HEK293 (cell line): Measurements from ENCODE around the gene HEATR3.

Experiments used
- CTCF ChIA-PET: fragments of 350-600 bp; formaldehyde crosslinking; extraction: SDS; loops from one replicate; lab custom pipeline; 2021; ENCODE audit warnings: antibody characterized with exemption; lab: Yijun Ruan, JAX
- POLR2A ChIA-PET: fragments of 300-600 bp; formaldehyde crosslinking; extraction: SDS; loops from one replicate; lab custom pipeline; 2020; ENCODE audit warnings: antibody characterized with exemption, inconsistent platforms; lab: Yijun Ruan, JAX
- H3K27ac ChIP-seq: fragments of 200-500 bp; sonication (Bioruptor generic); 2 replicates; pipeline ENCODE4 v1.5.1; 2014; ENCODE audit warnings: low read depth, low read length, control low read depth, inconsistent platforms; ENCODE audit errors: extremely low read depth
- H3K36me3 ChIP-seq, 2 experiments: fragments of 200-500 bp in 1 of 2; sonication (Bioruptor generic) in 1 of 2; 1 replicate in 1 of 2; 2 replicates in 1 of 2; pipeline ENCODE4 v1.5.1; 2014 to 2017; ENCODE audit warnings: inconsistent platforms in 2 of 2, low read length in 2 of 2; ENCODE audit not compliant: control insufficient read depth in 2 of 2, insufficient read depth in 1 of 2
- H3K4me1 ChIP-seq: fragments of 200-500 bp; sonication (Bioruptor generic); 2 replicates; pipeline ENCODE4 v1.5.1; 2014; ENCODE audit warnings: mild to moderate bottlenecking, low read length, inconsistent platforms; ENCODE audit not compliant: control insufficient read depth, insufficient read depth
- H3K4me3 ChIP-seq: 2 replicates; pipeline ENCODE4 v1.5.1; 2011; ENCODE audit warnings: low read depth, mild to moderate bottlenecking, control low read depth, low read length, moderate library complexity
- H3K9me3 ChIP-seq: fragments of 200-500 bp; sonication (Bioruptor generic); 2 replicates; pipeline ENCODE4 v1.5.1; 2014; ENCODE audit warnings: low read depth, low read length, inconsistent platforms; ENCODE audit not compliant: control insufficient read depth, insufficient read depth
- GLIS1 ChIP-seq: fragments of 450-650 bp; formaldehyde crosslinking; IDR thresholded peaks from 2 replicates; pipeline ENCODE4 v1.5.1; 2016; ENCODE audit warnings: missing biosample characterization, missing genetic modification characterization
- KLF8 ChIP-seq: fragments of 450-650 bp; formaldehyde crosslinking; IDR thresholded peaks from 2 replicates; pipeline ENCODE4 v1.5.1; 2016; ENCODE audit warnings: missing biosample characterization, missing genetic modification characterization
- RBAK ChIP-seq: fragments of 450-650 bp; formaldehyde crosslinking; IDR thresholded peaks from 2 replicates; pipeline ENCODE4 v1.5.1; 2016; ENCODE audit warnings: missing biosample characterization, missing genetic modification characterization
- SP2 ChIP-seq: fragments of 450-650 bp; formaldehyde crosslinking; IDR thresholded peaks from 2 replicates; pipeline ENCODE4 v1.5.1; 2016; ENCODE audit warnings: missing biosample characterization, missing genetic modification characterization
- ZNF114 ChIP-seq: fragments of 450-650 bp; formaldehyde crosslinking; IDR thresholded peaks from 2 replicates; pipeline ENCODE4 v1.5.0; 2017; ENCODE audit warnings: missing biosample characterization, missing genetic modification characterization
- ZNF174 ChIP-seq: fragments of 450-650 bp; formaldehyde crosslinking; IDR thresholded peaks from 2 replicates; pipeline ENCODE4 v1.5.0; 2017; ENCODE audit warnings: missing biosample characterization, mild to moderate bottlenecking, missing genetic modification characterization
- ZNF23 ChIP-seq: fragments of 450-650 bp; formaldehyde crosslinking; IDR thresholded peaks from 2 replicates; pipeline ENCODE4 v1.5.1; 2016; ENCODE audit warnings: missing biosample characterization, missing genetic modification characterization, borderline replicate concordance
- ZNF239 ChIP-seq: fragments of 450-650 bp; formaldehyde crosslinking; IDR thresholded peaks from 2 replicates; pipeline ENCODE4 v1.5.1; 2016; ENCODE audit warnings: missing biosample characterization, missing genetic modification characterization
- ZNF341 ChIP-seq: fragments of 450-650 bp; formaldehyde crosslinking; IDR thresholded peaks from 2 replicates; pipeline ENCODE4; 2016; ENCODE audit warnings: low read depth, missing biosample characterization, missing genetic modification characterization
- ZNF394 ChIP-seq: fragments of 450-650 bp; formaldehyde crosslinking; IDR thresholded peaks from 2 replicates; pipeline ENCODE4 v1.5.1; 2016; ENCODE audit warnings: missing biosample characterization, missing genetic modification characterization, mild to moderate bottlenecking, moderate library complexity, borderline replicate concordance
- ZNF560 ChIP-seq: fragments of 450-650 bp; formaldehyde crosslinking; IDR thresholded peaks from 2 replicates; pipeline ENCODE4 v1.5.1; 2017; ENCODE audit warnings: missing biosample characterization, missing genetic modification characterization, borderline replicate concordance
- TF ChIP-seq, protein P1 (sequence below): fragments of 450-650 bp; IDR thresholded peaks from 2 replicates; pipeline ENCODE4 v1.5.1; 2018; ENCODE audit warnings: missing biosample characterization, missing genetic modification characterization
- TF ChIP-seq, protein P2 (sequence below): fragments of 450-650 bp; formaldehyde crosslinking; IDR thresholded peaks from 2 replicates; pipeline ENCODE4 v1.5.1; 2016; ENCODE audit warnings: missing biosample characterization, missing genetic modification characterization
- TF ChIP-seq, protein P3 (sequence below): IDR thresholded peaks from 2 replicates; pipeline ENCODE4 v1.6.1; 2011; ENCODE audit warnings: mild to moderate bottlenecking, low read depth, low read length, borderline replicate concordance
- TF ChIP-seq, protein P4 (sequence below): fragments of 450-650 bp; formaldehyde crosslinking; IDR thresholded peaks from 2 replicates; pipeline ENCODE4 v1.5.1; 2017; ENCODE audit warnings: missing biosample characterization, missing genetic modification characterization
- TF ChIP-seq, protein P5 (sequence below): fragments of 450-650 bp; formaldehyde crosslinking; IDR thresholded peaks from 2 replicates; pipeline ENCODE4 v1.5.1; 2016; ENCODE audit warnings: missing biosample characterization, missing genetic modification characterization

The HEATR3 gene

DNA sequence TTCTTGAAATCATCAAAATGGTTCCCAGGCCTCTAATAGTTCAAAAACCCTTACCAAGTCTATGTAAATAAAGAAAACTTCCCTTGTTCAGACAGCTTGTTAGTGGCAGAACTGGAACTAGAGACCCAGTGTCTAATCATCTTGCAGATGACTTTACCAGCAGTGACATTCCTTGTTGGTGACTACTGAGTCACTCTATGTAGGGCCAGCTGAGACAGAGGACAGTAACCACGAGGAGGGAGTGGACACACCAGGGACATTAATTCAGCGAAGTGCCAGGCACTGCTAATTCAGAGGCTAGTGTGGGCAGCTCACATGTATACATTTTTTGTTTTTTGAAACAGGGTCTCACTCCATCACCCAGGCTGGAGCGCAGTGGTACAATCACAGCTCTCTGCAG lies 6.1 kb upstream of the HEATR3 start:
- Histone ChIP-seq H3K36me3 (no peaks in the 10 kb centered on the region), H3K4me3 (no peak overlapping the region), H3K9me3 (no peaks in the 10 kb centered on the region), H3K27ac (no peak overlapping the region), H3K4me1 (no peaks in the 10 kb centered on the region)
- ChIA-PET POLR2A (interaction anchor here (0.6 to 1.3 kb wide), 2 partner anchors 35 to 89 kb away, joined by 3 read pairs; partner anchors contain the start of gene CNEP1R1), CTCF (interaction anchor here (0.7 to 2.8 kb wide), 2 partner anchors 35 to 650 kb away, joined by 4 to 10 read pairs; partner anchors contain the start of gene CNEP1R1)
- TF ChIP-seq, protein P1, sequence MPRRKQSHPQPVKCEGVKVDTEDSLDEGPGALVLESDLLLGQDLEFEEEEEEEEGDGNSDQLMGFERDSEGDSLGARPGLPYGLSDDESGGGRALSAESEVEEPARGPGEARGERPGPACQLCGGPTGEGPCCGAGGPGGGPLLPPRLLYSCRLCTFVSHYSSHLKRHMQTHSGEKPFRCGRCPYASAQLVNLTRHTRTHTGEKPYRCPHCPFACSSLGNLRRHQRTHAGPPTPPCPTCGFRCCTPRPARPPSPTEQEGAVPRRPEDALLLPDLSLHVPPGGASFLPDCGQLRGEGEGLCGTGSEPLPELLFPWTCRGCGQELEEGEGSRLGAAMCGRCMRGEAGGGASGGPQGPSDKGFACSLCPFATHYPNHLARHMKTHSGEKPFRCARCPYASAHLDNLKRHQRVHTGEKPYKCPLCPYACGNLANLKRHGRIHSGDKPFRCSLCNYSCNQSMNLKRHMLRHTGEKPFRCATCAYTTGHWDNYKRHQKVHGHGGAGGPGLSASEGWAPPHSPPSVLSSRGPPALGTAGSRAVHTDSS (tag by site-specific recombination), result no peak
- TF ChIP-seq ZNF341 (no peak), SP2 (tag by site-specific recombination) (no peak), ZNF174 (tag by site-specific recombination) (no peak), KLF8 (no peak)
- TF ChIP-seq, protein P2, sequence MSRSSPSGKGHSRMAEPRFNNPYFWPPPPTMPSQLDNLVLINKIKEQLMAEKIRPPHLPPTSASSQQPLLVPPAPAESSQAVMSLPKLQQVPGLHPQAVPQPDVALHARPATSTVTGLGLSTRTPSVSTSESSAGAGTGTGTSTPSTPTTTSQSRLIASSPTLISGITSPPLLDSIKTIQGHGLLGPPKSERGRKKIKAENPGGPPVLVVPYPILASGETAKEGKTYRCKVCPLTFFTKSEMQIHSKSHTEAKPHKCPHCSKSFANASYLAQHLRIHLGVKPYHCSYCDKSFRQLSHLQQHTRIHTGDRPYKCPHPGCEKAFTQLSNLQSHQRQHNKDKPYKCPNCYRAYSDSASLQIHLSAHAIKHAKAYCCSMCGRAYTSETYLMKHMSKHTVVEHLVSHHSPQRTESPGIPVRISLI (tag by site-specific recombination), result no peak

DNA sequence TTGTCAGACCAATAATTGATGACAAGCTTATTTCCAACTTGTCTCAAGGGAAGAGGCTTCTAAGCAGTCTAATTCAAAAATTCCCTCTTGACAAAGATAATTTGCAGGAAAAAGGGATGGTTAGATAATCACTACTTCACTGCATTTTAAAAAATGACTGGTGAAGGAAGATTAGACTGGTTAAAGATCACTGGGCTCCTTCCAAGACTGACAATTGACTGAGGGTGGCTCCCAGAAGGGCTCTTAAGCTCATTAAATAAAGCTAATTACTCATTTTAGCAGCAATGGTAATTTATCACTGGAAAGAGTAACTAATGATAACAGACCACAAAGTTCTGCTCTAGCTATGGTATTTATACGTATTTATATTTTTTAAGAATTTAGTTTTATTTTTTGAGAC lies 4.4 kb upstream of the HEATR3 start:
- H3K4me3 ChIP-seq, result no peak overlapping the region
- H3K27ac ChIP-seq, result no peak overlapping the region
- no peaks in the 10 kb centered on the region for H3K4me1 ChIP-seq
- CTCF ChIA-PET, result interaction anchor here (0.6 to 2.8 kb wide), 4 partner anchors 36 to 449 kb away, joined by 3 to 10 read pairs (median 5); partner anchors contain the start of gene CNEP1R1
- no peaks in the 10 kb centered on the region for H3K9me3 ChIP-seq
- POLR2A ChIA-PET, result no interaction called here
- no peak for TF ChIP-seq ZNF114
- no peak for TF ChIP-seq GLIS1 (tag by site-specific recombination)
- TF ChIP-seq, protein P3, sequence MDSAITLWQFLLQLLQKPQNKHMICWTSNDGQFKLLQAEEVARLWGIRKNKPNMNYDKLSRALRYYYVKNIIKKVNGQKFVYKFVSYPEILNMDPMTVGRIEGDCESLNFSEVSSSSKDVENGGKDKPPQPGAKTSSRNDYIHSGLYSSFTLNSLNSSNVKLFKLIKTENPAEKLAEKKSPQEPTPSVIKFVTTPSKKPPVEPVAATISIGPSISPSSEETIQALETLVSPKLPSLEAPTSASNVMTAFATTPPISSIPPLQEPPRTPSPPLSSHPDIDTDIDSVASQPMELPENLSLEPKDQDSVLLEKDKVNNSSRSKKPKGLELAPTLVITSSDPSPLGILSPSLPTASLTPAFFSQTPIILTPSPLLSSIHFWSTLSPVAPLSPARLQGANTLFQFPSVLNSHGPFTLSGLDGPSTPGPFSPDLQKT, result no peak
- TF ChIP-seq, protein P4, sequence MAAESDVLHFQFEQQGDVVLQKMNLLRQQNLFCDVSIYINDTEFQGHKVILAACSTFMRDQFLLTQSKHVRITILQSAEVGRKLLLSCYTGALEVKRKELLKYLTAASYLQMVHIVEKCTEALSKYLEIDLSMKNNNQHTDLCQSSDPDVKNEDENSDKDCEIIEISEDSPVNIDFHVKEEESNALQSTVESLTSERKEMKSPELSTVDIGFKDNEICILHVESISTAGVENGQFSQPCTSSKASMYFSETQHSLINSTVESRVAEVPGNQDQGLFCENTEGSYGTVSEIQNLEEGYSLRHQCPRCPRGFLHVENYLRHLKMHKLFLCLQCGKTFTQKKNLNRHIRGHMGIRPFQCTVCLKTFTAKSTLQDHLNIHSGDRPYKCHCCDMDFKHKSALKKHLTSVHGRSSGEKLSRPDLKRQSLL (tag by site-specific recombination), result no peak
- TF ChIP-seq ZNF23 (tag by site-specific recombination), result no peak
- TF ChIP-seq, protein P5, sequence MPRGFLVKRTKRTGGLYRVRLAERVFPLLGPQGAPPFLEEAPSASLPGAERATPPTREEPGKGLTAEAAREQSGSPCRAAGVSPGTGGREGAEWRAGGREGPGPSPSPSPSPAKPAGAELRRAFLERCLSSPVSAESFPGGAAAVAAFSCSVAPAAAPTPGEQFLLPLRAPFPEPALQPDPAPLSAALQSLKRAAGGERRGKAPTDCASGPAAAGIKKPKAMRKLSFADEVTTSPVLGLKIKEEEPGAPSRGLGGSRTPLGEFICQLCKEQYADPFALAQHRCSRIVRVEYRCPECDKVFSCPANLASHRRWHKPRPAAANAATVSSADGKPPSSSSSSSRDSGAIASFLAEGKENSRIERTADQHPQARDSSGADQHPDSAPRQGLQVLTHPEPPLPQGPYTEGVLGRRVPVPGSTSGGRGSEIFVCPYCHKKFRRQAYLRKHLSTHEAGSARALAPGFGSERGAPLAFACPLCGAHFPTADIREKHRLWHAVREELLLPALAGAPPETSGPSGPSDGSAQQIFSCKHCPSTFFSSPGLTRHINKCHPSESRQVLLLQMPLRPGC (tag by site-specific recombination), result no peak
- TF ChIP-seq RBAK (tag by site-specific recombination), result no peak
- TF ChIP-seq ZNF560 (tag by site-specific recombination), result no peak
- TF ChIP-seq ZNF239 (tag by site-specific recombination), result no peak
- TF ChIP-seq ZNF394 (tag by site-specific recombination), result no peak
- H3K36me3 ChIP-seq, result no peaks in the 10 kb centered on the region
